Lung (tissue), 12 donors: ENCODE measurements around the gene TMEM107. TPM values are rescaled to one million over a fixed set of nuclear protein-coding genes. Genes with fewer than 3 reads are reported as not detected.
A peak's percentile ranks its signal among the peaks of the same experiment; 100 is the strongest.

Source experiments
- ATAC-seq: fragments of 200-7000 bp; cut with Tn5 transposase; one replicate; pipeline ENCODE4 v1.9.1; 2020; ENCODE audit warnings: moderate number of reproducible peaks; ENCODE audit not compliant: insufficient read depth, low FRiP score
- DNase-seq, 3 donors: peaks; one replicate each; pipeline ENCODE4 v3.0.0-alpha.2; 2013 to 2017
- H3K27ac ChIP-seq, 2 donors: one replicate each; pipeline ENCODE4 v1.5.1; 2013; ENCODE audit warnings: mild to moderate bottlenecking in 2 of 2, moderate library complexity in 2 of 2, control low read depth in 1 of 2, inconsistent platforms in 1 of 2, low read depth in 1 of 2, low read length in 1 of 2
- H3K27me3 ChIP-seq, 3 donors: one replicate each; pipeline ENCODE4 v1.5.1; 2013; ENCODE audit warnings: low read length in 2 of 3; ENCODE audit not compliant: control insufficient read depth in 3 of 3, insufficient read depth in 3 of 3
- H3K36me3 ChIP-seq, 4 donors: one replicate each; pipeline ENCODE4 v1.5.1; 2013; ENCODE audit warnings: low read length in 4 of 4, mild to moderate bottlenecking in 1 of 4, moderate library complexity in 1 of 4; ENCODE audit not compliant: control insufficient read depth in 4 of 4, insufficient read depth in 4 of 4
- H3K4me1 ChIP-seq, 5 donors: one replicate each; pipeline ENCODE4 v1.5.1; 2013; ENCODE audit warnings: low read length in 5 of 5, mild to moderate bottlenecking in 2 of 5, moderate library complexity in 1 of 5; ENCODE audit not compliant: control insufficient read depth in 5 of 5, insufficient read depth in 5 of 5
- H3K4me3 ChIP-seq: one replicate; pipeline ENCODE4 v1.5.1; 2013; ENCODE audit warnings: mild to moderate bottlenecking, control low read depth, moderate library complexity
- H3K9ac ChIP-seq, 2 donors: one replicate each; pipeline ENCODE4 v1.5.1; 2013; ENCODE audit warnings: low read length in 2 of 2, control low read depth in 1 of 2; ENCODE audit not compliant: insufficient read depth in 1 of 2
- H3K9me3 ChIP-seq, 4 donors: one replicate each; pipeline ENCODE4 v1.5.1; 2013; ENCODE audit warnings: low read length in 3 of 4, mild to moderate bottlenecking in 1 of 4, moderate library complexity in 1 of 4; ENCODE audit not compliant: control insufficient read depth in 4 of 4, insufficient read depth in 3 of 4
- WGBS, 2 donors: extraction: QIAGEN DNeasy Blood & Tissue Kit; methylation state at CpG; one replicate each; pipeline ENCODE4 v1.1.7; 2013; 5-methylcytosine and 5-hydroxymethylcytosine counted together
- polyA plus RNA-seq, 2 donors: library from polyadenylated mRNA; stranded (reverse); fragments of 200-250 nt; gene quantifications; one replicate each; pipeline ENCODE4 v1.2.1, GENCODE V29; 2013
- total RNA-seq, 2 donors: library from RNA; depleted of rRNA in 1 of 2; stranded (reverse); fragments of >200 nt in 1 of 2; gene quantifications; one replicate each; pipeline ENCODE4 v1.2.1, GENCODE V29; 2014 to 2021
- TF ChIP-seq, protein P1 (sequence below): IDR thresholded peaks from 2 replicates; pipeline ENCODE4 v1.5.1; 2012; ENCODE audit warnings: mild to moderate bottlenecking; ENCODE audit errors: control extremely low read depth, extremely low read depth
- donor health status: control.
- donor health status: control.
- donor health status: Bipolar disorder and iron deficiency.
- donor health status: healthy.
- donor health status: DM: yes; HTN: yes; CAD: no.

TMEM107 gene
- total and polyA plus RNA-seq, 4 donors, result 13.2 to 33.1 (median 21.7) TPM

DNA sequence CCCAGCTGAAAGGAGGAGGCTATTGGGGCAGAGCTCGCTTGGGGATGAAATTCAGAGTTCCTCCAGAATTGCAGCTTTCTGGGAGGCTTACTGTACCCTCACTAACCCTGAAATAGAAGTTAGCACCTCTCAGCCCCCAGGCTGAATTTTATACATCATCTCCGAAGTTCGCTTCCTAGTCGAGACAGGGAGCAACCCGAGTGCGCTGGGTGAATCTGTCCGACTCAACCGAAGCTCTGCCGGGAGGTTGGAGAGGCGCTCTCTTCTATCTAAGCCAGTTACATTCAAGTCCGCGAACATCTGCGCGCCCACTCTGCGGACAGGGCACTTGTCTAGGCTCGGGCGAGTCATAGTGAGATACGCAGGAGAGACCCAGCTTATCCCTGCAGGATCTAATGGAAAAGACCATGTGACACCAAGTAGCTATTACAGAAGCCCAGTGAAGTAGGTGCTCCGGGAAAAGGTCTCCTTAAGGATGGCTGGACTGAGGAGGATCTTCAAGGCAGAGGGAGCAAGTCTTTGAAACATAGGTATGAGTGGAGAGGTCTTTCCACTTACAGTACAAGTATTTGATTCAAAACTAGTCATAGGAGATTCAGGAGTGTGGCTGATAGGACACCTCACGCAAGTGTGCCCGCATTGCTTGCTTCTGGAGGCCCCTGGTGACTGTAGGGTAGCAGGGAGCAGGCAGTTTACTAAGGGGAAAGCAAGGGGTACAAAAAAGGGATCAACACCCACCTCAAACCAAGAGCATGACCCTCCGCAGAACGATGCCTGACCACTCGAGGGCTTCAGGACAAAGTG lies 51.6 kb downstream of the TMEM107 start:
- WGBS, 2 donors, result 2 to 4% methylated on average over 24 of the region's 24 CpGs
- H3K4me3 ChIP-seq, result peak overlapping the region; percentile 29
- H3K36me3 ChIP-seq, result no peaks in the 10 kb centered on the region
- peaks cover 0 to 60% (median 33%) of the 10 kb centered on the region in 5 donors for H3K4me1 ChIP-seq
- ATAC-seq (no peak), DNase-seq (peak in 1 of 3 donors; percentile 25)
- peaks cover 0 to 51% (median 29%) of the 10 kb centered on the region in 3 donors for H3K27me3 ChIP-seq
- TF ChIP-seq, protein P1, sequence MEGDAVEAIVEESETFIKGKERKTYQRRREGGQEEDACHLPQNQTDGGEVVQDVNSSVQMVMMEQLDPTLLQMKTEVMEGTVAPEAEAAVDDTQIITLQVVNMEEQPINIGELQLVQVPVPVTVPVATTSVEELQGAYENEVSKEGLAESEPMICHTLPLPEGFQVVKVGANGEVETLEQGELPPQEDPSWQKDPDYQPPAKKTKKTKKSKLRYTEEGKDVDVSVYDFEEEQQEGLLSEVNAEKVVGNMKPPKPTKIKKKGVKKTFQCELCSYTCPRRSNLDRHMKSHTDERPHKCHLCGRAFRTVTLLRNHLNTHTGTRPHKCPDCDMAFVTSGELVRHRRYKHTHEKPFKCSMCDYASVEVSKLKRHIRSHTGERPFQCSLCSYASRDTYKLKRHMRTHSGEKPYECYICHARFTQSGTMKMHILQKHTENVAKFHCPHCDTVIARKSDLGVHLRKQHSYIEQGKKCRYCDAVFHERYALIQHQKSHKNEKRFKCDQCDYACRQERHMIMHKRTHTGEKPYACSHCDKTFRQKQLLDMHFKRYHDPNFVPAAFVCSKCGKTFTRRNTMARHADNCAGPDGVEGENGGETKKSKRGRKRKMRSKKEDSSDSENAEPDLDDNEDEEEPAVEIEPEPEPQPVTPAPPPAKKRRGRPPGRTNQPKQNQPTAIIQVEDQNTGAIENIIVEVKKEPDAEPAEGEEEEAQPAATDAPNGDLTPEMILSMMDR, result no peak
- H3K9ac ChIP-seq, result peak overlapping the region in 1 of 2 donors; percentile 50
- H3K9me3 ChIP-seq, result no peaks in the 10 kb centered on the region
- H3K27ac ChIP-seq, result no peak overlapping the region

DNA sequence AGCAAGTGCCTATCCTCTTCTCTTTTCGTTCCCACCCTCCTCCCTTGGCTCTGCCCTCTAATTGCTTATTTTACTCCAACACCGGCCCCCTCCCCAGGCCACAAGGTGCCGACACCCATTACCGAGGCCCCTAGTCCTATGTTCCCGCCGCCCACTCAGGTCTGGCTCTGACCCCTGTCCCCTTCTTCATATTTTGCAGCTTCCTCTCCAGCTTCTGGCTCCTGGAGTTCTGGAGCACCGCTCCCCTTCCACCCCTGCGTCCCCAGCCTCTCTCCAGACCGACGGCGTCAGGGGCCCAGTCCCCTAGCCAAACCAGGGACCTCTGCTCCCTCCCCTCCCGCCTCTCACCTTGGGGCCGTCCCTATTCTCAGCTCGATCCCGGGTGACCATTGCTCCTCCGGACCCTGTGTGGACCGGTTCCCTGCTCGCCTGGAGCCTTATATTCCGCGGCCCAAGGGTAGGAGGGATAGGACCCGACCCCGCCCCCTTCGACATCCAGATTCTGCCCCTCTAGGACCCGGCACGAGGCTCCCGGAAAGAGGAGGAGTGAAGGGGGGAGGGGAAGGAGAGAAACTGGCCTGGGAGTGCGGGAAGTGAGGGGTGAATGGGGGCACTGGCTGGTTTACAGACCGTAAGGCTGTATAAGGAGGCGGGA lies 52.4 kb downstream of the TMEM107 start, which contains the start of gene HES7:
Gene HES7, minus strand, starts transcription at position 412 of the 655 bp plus-strand sequence. Its CDS starts 22 bp downstream, at position 390.
- H3K27me3 ChIP-seq, result peaks cover 0 to 45% (median 29%) of the 10 kb centered on the region in 3 donors
- WGBS, 2 donors, result 1 to 2% methylated on average over 27 to 29 of the region's 29 CpGs
- peaks cover 0 to 60% (median 33%) of the 10 kb centered on the region in 5 donors for H3K4me1 ChIP-seq
- H3K36me3 ChIP-seq, result no peaks in the 10 kb centered on the region
- ATAC-seq (no peak), DNase-seq (peak in 2 of 3 donors; percentile 43 to 49)
- TF ChIP-seq, protein P1, result no peak
- peak within 1 kb of the TSS in 1 of 2 donors; percentile 36 for H3K9ac ChIP-seq
- no peaks in the 10 kb centered on the region for H3K9me3 ChIP-seq
- H3K27ac ChIP-seq, result no peak within 1 kb of the TSS
- peak within 1 kb of the TSS; percentile 29 for H3K4me3 ChIP-seq

- TF ChIP-seq, protein P1, result no peak
- H3K4me1 ChIP-seq, result peaks cover 0 to 64% (median 33%) of the 10 kb centered on the region in 5 donors
- WGBS, 2 donors, result 0 to 1% methylated on average over 43 to 55 of the region's 55 CpGs
Measured at GRCh38 chr17:8122924-8123694, 53.1 kb downstream of the TMEM107 start.

More at GRCh38 chr17:8122924-8123694, 53.1 kb downstream of the TMEM107 start:
- DNase-seq (peak in 1 of 3 donors; percentile 34), ATAC-seq (no peak)
- Histone ChIP-seq H3K36me3 (no peaks in the 10 kb centered on the region), H3K9me3 (no peaks in the 10 kb centered on the region), H3K27ac (no peak overlapping the region), H3K27me3 (peaks cover 0 to 40% (median 25%) of the 10 kb centered on the region in 3 donors), H3K9ac (no peak overlapping the region), H3K4me3 (no peak overlapping the region)

Other genes starting within 250 kb of the TMEM107 start
- gene KCNAB3, start 246.5 kb downstream of the TMEM107 start, total RNA-seq, result 1 to 10 TPM; 1.3 to 5.8 TPM
- 1 to 10 TPM; 2.6 to 3.9 TPM for gene KCNAB3, start 246.5 kb downstream of the TMEM107 start, polyA plus RNA-seq
- 100 to 1,000 TPM in 1 of 2 donors, 10 to 100 TPM in 1; 58.9 to 158 TPM for gene TRAPPC1, start 244.4 kb downstream of the TMEM107 start, total RNA-seq
- gene TRAPPC1, start 244.4 kb downstream of the TMEM107 start, polyA plus RNA-seq, result 100 to 1,000 TPM; 172 to 213 TPM
- gene CNTROB, start 244.2 kb downstream of the TMEM107 start, total RNA-seq, result 10 to 100 TPM; 60.2 to 72.0 TPM
- gene CNTROB, start 244.2 kb downstream of the TMEM107 start, polyA plus RNA-seq, result 10 to 100 TPM; 42.7 to 74.1 TPM
- 1 to 10 TPM in 1 of 2 donors, under 1 TPM in 1; 0.20 to 1.8 TPM for gene GUCY2D, start 173.8 kb downstream of the TMEM107 start, total RNA-seq
- gene GUCY2D, start 173.8 kb downstream of the TMEM107 start, polyA plus RNA-seq, result under 1 TPM; 0.27 to 0.51 TPM
- 100 to 1,000 TPM in 1 of 2 donors, 1 to 10 TPM in 1; 3.4 to 135 TPM for gene ALOX15B, start 137.3 kb downstream of the TMEM107 start, total RNA-seq
- gene ALOX15B, start 137.3 kb downstream of the TMEM107 start, polyA plus RNA-seq, result 10 to 100 TPM; 64.9 to 82.7 TPM
- under 1 TPM; 0.46 to 0.48 TPM for gene ALOX12B, start 88.7 kb downstream of the TMEM107 start, total RNA-seq
- gene ALOX12B, start 88.7 kb downstream of the TMEM107 start, polyA plus RNA-seq, result under 1 TPM in 1 of 2 donors, not detected in 1; 0.06 TPM
- under 1 TPM in 1 of 2 donors, not detected in 1; 0.12 TPM for gene ALOXE3, start 57.9 kb downstream of the TMEM107 start, total RNA-seq
- gene ALOXE3, start 57.9 kb downstream of the TMEM107 start, polyA plus RNA-seq, result under 1 TPM; 0.28 to 0.68 TPM
- gene HES7, start 52.3 kb downstream of the TMEM107 start, total RNA-seq, result under 1 TPM in 1 of 2 donors, not detected in 1; 0.55 TPM
- under 1 TPM; 0.22 to 0.28 TPM for gene HES7, start 52.3 kb downstream of the TMEM107 start, polyA plus RNA-seq
- 100 to 1,000 TPM; 132 to 238 TPM for gene PER1, start 24.0 kb downstream of the TMEM107 start, total RNA-seq
- 100 to 1,000 TPM in 1 of 2 donors, 10 to 100 TPM in 1; 93.5 to 126 TPM for gene PER1, start 24.0 kb downstream of the TMEM107 start, polyA plus RNA-seq
- gene VAMP2, start 13.4 kb downstream of the TMEM107 start, total RNA-seq, result 10 to 100 TPM; 33.9 to 76.2 TPM
- gene VAMP2, start 13.4 kb downstream of the TMEM107 start, polyA plus RNA-seq, result 10 to 100 TPM; 45.4 to 46.2 TPM
- 10 to 100 TPM in 1 of 2 donors, 1 to 10 TPM in 1; 5.3 to 10.8 TPM for gene BORCS6, start 13.8 kb upstream of the TMEM107 start, total RNA-seq
- 10 to 100 TPM in 1 of 2 donors, 1 to 10 TPM in 1; 5.6 to 10.5 TPM for gene BORCS6, start 13.8 kb upstream of the TMEM107 start, polyA plus RNA-seq
- 1 to 10 TPM; 2.1 to 3.9 TPM for gene AURKB, start 34.2 kb upstream of the TMEM107 start, total RNA-seq
- gene AURKB, start 34.2 kb upstream of the TMEM107 start, polyA plus RNA-seq, result 1 to 10 TPM; 3.6 to 5.7 TPM
- gene CTC1, start 71.7 kb upstream of the TMEM107 start, total RNA-seq, result 10 to 100 TPM; 27.7 to 45.3 TPM
- 10 to 100 TPM; 19.1 to 26.5 TPM for gene CTC1, start 71.7 kb upstream of the TMEM107 start, polyA plus RNA-seq
- gene PFAS, start 72.9 kb upstream of the TMEM107 start, total RNA-seq, result 10 to 100 TPM; 20.1 to 47.6 TPM
- 10 to 100 TPM; 14.0 to 15.3 TPM for gene PFAS, start 72.9 kb upstream of the TMEM107 start, polyA plus RNA-seq
- gene RANGRF, start 112.3 kb upstream of the TMEM107 start, total RNA-seq, result 10 to 100 TPM; 15.5 to 31.6 TPM
- gene RANGRF, start 112.3 kb upstream of the TMEM107 start, polyA plus RNA-seq, result 10 to 100 TPM; 39.1 to 60.1 TPM
- 10 to 100 TPM in 1 of 2 donors, 1 to 10 TPM in 1; 1.2 to 11.7 TPM for gene SLC25A35, start 119.0 kb upstream of the TMEM107 start, total RNA-seq
- gene SLC25A35, start 119.0 kb upstream of the TMEM107 start, polyA plus RNA-seq, result 1 to 10 TPM; 5.5 to 9.4 TPM
- gene ARHGEF15, start 133.9 kb upstream of the TMEM107 start, total RNA-seq, result 10 to 100 TPM; 29.7 to 30.8 TPM
- gene ARHGEF15, start 133.9 kb upstream of the TMEM107 start, polyA plus RNA-seq, result 10 to 100 TPM; 10.1 to 17.2 TPM
- not detected for gene ODF4, start 163.5 kb upstream of the TMEM107 start, total RNA-seq
- not detected for gene ODF4, start 163.5 kb upstream of the TMEM107 start, polyA plus RNA-seq
- gene RPL26, start 206.8 kb upstream of the TMEM107 start, total RNA-seq, result 1,000 to 10,000 TPM; 1,016 to 2,549 TPM
- 1,000 to 10,000 TPM; 2,664 to 2,820 TPM for gene RPL26, start 206.8 kb upstream of the TMEM107 start, polyA plus RNA-seq
- gene RNF222, start 221.4 kb upstream of the TMEM107 start, total RNA-seq, result not detected
- gene RNF222, start 221.4 kb upstream of the TMEM107 start, polyA plus RNA-seq, result not detected